HL-60/S4 (cell line): ENCODE results near the gene DLEU7.

Source experiments
- in situ Hi-C: fragments of 300-500 bp; cut with MboI; formaldehyde crosslinking; loops from 2 replicates; pipeline ENCODE4 v1.14.3; 2022; ENCODE audit warnings: low sequenced_read_pairs

The DLEU7 gene

DNA sequence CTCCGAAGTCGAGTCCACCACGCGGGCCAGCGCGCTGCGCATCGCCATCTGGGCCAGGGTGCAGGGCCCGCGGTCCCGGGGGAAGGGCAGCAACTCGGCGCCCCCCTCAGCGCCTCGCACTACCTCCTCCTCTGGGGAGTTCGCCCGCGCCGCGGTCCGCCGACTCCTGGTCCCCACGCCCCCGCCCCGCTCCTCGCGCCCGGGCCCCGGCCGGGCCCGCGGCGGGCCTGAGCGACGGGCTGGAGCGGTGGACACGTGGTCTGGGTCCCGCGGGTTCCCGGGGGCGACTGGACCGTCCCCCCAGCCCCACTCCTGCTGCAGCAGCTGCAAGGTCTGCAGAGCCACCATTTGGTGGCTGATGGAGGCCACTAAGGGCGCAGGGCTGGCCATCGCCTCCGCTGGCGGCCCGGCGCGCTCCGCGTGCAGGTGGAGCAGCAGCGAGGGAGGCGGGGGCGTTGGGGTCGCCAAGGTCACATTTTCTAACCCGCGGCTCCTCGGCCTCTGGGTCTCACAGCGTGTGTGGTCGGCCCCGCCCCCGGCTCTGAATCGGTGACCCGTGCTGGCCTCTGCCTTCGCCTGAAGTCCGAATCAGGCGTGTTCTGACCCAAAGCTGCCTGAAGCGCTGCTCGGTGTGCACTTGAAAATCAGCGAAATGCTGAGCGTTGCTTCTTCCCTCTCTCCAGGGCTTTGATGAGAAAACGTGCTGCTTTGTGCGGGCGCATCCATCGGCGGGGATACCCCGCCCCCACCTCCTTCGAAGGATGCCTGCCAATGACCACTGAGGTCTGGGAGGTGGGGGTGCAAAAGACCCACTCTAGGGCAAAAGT is at the start of gene DLEU7:
Gene DLEU7 (minus strand): TSS at position 436 of the 827 bp plus-strand sequence. CDS start 46 bp downstream, at position 390.
- in situ Hi-C loops: no loop called here

DNA sequence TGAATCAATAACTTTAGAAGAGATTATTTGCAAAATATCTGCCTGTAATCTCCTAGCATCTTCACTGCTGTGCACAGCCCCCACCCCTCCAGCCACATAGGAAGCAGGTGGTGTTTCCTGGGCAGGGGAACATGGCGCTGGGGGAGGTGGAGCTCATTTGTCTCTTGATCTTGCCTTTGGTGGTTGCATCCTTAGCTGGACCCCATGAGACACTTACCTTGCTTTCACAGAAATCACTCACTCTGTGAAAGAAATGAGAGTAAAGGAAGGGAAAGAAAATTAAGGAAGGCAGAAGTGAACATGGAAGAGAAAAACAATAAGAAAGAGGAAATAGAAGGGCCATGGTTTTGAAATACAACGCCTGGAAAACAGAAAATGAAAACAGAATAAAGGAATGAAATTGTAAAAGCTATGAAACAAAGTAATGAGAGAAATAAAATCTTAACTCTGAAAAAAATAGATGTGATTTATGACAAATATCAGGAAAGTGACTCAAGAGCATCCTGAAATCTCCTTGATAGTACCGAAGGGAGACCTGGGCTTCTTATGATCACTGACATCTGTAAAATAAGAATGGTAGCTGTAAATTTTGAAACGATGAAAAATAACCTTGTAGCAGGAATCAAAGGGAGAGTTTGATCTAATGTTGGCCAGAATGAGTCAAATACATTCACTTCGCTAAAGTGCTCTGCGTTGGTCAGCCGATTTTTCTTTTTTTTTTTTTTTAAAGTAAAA is 48.9 kb upstream of the DLEU7 start:
- in situ Hi-C loops: no loop called here

DNA sequence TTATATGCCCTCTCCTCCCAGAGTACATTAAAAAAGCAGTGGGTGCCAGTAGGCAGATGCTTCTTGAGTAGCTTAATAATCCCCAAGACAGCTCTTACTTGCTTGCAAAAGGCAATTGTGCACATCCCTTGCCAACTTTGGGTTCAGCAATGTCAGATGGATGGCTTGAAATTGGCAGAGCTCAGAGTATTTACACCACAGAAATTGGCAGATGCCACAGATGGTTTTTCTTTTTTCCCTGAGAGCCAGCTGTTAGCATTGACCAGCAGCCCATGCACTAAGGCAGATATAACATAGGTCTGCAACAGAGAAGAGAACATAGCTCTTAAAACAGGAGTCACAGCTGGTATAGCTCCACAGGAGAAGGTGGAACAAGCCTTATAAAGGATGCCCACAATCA is 47.7 kb upstream of the DLEU7 start:
- in situ Hi-C loops: no loop called here

DNA sequence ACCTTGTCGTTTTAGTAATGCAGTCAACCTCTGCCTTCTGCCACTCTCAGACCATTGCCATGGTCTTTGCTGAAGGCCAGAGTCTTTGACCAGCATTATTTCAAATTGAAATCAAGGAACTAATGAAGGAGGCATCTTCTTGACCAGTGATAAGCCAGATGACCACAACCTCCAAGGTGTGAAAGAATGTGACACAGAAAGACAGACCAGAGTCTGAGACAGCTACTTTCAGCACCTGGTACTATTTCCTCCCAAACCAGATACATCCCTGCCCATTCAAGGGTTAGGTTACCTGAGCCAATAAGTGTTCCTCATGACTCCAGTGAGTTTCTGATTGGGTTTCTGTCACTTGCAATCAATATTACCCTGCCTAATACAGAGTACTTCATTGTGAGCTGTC is 45.8 kb upstream of the DLEU7 start:
- in situ Hi-C loops: no loop called here

DNA sequence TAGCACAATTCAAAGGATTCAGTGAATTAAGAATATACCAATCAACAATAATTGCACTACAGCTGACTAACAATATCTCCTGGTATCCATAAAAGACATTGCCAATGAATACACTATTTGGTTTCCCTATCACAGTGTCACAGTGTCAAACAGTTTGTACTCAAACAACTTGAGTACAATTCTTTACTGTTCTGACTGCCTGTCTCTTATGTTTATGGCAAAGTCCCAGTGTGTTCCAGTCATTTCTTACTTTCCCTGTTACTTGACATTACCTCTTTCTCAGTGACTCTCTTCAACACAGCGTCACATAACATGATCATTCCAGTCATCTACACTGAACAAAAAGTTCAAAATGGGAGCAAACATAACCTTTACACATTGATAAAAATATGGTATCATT is 44.9 kb upstream of the DLEU7 start:
- in situ Hi-C loops: no loop called here

DNA sequence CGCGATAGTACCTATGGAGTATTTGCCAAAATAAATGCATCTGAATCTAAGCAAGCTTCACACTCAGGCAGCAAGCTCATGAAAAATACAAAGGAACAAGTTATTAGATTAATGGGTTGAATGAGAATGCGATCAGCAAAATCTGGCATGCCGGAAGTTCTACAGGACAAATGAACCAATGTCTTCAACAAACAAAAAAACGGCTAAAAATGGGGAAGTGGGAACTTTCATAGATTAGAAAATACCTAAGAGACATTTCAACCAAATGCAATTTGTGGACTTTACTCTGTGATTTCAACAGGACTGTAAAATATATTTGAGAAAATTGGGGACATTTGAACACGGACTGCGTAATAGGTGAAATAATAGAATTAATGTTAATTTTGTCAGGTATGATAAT is 43.7 kb upstream of the DLEU7 start:
- in situ Hi-C loops: no loop called here

DNA sequence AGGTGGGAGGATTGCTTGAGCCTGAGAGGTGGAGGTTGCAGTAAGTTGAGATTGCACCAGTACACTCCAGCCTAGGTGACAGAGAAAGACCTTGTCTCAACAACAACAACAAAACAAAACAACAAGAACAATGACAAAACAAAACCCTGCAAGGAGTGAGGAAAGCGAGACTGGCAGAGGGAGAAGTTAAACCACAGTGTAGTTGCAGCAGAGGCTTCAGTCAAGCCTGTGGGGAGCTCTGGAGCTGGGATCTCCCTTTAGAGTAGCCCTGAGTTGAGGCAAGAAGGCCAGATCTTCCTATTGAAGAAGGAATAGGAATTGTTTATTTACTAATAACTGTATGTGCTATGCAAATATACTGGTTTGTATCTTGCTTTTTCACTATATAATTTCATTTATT is 40.8 kb upstream of the DLEU7 start:
- in situ Hi-C loops: no loop called here

DNA sequence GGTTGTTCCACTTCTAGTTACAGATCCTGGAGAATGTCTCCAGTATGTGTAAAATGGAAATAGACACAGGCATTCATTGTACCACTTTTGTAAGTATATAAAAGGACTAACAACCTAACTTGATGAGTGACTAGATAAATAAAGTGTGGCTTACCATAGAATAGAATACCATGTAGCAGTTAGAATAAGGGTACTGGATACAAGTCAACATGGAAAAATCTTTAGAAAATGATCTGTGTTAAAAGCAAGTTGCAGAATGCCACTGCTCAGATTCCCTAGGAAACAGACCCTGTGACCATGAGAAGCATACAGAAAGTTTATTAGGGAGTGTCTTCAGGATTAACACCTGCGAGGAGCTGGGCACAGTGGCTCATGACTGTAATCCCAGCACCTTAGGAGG is 40.2 kb upstream of the DLEU7 start:
- in situ Hi-C loops: no loop called here

DNA sequence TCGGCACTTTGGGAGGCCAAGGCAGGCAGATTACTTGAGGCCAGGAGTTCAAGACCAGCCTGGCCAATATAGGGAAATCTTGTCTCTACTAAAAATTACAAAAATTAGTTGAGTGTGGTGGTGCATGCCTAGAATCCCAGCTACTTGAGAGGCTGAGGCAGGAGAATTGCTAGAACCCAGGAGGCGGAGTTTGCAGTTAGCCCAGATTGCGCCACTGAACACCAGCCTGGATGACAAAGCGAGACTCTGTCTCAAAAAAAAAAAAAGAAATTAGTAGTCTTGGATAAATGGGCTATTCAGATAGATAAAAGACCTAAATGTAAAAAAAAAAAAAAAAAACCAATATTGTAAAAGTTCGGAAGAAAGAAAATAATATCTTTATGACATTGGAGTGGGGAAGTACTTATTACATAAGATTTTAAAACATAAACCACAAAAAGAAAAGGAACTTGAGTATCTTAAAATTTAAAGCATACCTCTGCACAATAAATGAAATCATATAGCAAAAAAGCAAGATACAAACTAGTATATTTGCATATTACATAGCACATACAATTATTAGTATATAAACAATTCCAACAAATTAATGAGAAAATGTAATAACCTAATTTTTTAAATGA is 39.4 kb upstream of the DLEU7 start:
- in situ Hi-C loops: no loop called here

DNA sequence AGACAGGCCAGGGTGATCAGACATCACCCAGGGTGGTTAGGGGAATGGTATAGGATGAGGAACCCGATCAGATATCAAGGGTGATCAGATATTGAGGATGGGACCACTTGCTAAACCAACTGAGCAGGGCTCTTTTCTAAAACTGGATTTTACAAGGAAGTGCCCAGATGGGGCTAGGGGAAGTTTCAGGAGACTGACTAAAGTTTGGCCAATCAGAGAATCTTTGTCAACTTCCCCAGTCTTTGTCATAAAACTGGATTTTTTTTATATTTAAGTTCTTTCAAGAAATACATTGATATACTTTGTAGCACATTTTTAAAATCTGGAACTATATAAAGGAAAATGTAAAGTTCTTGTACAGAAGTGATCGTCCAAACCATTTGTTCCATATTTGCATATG is 30.5 kb upstream of the DLEU7 start:
- in situ Hi-C loops: no loop called here

DNA sequence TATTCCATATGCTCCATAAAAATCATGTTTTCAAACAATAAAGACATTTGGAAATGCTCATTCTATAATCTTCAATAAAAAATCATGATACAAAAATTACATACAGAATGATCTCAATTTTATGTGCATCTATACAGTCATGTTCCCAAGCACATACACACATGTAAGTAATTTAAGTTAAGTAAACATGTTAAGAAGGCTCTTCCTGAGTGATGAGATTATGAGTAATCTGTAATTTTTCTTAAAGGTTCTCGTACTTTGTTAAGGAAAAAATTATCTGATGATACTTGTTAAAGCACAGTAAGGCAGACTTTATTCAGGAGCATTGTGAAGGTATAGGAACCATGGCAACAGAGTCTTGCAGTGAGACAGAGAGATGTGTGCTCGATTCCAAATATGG is 30.0 kb upstream of the DLEU7 start:
- in situ Hi-C loops: no loop called here

DNA sequence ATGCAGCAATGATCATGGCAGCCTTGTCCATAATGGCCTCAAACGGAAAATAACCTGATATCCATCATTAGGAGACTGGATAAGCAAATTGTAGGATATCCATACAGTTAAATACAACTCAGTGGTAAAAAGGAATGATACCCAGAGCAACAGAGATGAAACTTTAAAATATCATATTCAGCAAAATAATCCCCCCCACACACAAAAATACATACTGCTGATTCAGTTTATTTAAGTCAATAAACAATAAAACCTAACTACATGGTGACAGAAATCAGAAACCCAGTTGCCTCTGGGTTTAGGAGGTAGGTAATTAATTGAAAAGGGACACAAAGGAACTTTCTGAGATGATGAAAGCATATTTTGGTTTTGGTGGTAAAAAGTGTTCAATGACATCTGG is 27.9 kb upstream of the DLEU7 start:
- in situ Hi-C loops: no loop called here

DNA sequence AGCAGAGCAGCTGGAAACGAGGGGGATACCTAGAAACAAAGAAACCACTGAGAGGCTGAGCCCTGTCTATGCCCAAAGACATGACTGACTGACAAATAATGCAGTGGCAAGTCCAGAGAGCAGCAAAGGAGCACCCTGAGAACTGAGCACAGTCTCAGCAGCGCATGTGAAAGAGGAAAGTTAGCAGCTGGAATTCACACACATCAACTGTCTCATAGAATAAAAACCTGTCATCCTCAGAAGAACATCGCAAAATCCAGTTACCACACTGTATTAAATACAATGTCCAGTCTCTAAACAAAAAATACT is 24.1 kb upstream of the DLEU7 start:
- in situ Hi-C loops: no loop called here

DNA sequence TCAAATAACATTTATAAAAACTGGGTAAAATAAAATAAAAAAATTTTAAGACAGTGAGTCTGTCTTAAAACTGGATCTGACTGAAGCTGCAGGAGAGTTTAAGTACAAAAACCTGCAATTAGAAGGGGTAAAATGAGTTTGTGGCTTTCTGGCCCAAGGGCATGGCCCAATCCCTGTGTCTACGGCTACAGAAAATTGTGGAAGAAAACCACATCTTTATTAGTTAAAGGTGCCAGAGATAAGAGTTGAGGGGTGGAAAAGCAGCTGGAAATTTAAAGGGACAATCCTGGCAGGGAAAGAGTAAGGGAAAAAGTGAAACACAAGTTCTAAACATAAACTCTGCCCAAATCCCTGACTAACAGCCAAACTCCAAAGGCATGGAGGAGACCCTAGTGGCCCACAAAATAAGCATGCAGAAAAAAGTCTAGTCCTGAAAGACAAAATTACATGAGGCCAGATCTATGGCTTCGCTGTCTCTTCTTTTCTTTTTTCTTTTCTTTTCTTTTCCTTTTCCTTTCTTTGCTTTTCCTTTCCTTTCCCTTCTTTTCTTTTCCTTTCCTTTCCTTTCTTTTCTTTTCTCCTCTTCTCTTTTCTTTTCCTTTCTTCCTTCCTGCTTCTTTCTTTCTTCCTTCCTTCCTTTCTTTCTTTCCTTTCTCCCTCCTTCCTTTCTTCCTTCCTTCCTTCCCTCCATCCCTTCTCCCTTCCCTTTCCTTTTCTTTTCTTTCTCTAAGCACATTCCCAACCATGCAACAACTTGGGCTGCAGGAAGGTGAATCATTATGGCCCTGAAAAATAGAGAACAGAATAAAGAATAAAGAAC is 23.5 kb upstream of the DLEU7 start:
- in situ Hi-C loops: no loop called here

DNA sequence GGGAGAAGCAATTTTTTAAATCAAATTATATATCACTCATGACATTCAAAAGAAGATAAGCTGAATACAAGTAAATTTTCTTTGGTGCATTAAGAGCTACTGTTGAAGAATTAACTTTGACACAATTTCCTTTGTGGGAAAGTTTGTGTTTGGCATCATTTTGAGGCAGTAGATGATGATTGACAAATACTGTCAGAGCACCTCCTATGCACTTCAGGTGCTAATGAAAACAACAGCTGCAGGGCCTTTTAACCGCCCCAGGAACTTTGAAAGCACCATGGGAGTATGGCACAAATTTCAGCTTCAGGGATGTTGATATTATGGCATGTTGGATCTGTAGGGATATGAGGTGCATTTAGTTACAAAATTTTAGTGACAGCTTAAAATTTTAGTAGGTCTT is 21.0 kb upstream of the DLEU7 start:
- in situ Hi-C loops: no loop called here

DNA sequence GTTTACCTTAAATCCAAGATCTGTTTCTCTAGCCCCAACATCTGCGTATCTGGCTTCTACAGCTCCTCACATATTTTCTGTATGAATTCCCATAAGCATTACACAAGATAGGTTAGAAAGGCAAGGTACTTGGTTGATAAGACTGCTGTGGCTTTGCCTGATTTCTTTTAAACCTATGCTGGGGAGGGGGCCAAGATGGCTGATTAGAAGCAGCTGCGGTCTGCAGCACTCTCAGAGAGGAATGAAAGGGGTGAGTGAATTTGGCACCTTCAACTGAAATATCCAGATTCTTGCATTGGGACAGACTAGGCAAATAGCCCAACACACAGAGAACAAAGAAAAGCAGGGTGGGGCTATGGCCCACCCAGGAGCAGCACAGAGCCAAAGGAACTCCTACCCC is 12.2 kb upstream of the DLEU7 start:
- in situ Hi-C loops: no loop called here

DNA sequence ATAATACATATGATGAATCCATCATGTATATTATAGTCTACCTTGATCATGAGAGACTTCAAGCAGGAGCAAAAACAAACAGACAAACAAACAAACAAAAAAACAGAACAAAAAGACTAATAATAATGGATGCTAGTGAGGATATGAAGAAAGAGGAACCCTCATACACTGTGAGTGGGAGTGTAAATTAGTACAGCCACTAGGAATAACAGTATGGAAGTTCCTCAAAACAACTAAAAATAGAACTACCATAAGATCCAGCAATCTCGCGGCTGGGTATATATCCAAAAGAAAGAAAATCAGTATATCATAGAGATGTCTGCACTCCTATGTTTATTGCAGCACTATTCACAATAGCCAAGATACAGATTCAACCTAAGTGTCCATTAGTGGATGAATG is 7.0 kb upstream of the DLEU7 start:
- in situ Hi-C loops: no loop called here

DNA sequence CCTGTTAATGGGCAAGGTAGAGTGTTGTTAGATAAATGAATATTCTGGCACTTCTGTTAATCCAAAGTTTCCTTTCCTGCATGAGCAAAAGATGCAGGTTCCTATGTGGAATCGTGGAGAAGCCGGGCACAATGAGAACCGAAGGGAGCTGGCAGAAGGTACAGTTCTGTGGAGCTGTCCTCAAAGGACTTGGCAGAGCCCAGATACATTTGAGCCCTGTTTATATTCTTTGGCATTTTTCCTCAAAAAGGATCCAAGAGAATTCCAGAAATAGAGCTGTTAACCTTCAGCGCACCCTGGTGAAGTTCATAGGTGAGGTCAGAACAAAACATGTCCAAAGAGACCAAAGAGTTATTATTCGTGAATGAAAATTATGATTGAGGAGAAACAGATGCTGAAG is 4.0 kb upstream of the DLEU7 start:
- in situ Hi-C loops: no loop called here

DNA sequence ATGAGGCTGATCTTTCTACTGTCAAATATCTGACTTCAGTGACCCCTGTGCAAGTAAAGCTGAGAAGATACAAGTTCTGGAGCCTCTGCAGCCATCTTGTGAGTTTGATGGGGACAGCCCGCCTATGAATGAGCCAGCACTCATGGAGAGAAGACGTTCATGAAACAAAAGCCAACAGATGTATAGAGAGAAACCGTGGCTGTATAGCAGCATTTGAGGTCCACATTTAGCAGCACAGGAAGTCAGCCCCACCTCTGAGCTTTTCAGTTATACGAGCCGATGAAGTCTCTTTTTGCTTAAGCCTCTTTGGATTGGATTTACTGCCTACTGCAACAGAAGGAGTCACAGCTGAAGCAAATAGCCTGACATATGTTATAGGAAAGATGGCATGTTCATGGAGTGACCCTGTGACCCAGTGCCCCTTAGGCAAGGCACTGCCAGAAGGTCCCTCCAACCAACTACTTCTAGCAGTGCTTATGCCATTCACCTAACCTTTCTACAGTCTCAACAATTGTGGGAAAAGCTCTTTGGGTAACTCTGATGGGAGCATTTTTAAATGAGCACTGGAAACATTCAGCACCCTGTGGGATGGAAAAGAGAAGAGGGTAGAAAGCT is 3.5 kb upstream of the DLEU7 start:
- in situ Hi-C loops: no loop called here

DNA sequence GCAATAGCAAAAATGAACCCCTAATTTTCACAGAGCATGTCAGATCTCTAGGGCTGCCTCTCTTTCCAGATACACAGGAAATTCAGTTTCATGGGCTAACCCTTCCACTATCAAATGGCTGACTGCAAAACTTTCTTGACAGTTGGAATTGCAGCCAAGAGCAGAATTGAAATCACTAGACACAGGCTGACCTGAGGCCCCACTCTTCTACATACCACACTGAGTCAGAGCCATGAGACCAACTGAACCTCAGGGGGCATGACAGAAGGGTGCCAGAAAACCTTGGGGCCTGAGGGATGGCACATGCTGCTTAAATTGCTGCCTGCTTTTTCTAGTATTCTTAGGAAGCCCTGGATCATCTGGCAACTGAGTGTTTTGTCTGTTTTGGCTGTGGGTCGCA is 1.7 kb upstream of the DLEU7 start:
- in situ Hi-C loops: no loop called here
